ENCODE results near the gene CACNA1B.

- TF ChIP-seq, protein P1, sequence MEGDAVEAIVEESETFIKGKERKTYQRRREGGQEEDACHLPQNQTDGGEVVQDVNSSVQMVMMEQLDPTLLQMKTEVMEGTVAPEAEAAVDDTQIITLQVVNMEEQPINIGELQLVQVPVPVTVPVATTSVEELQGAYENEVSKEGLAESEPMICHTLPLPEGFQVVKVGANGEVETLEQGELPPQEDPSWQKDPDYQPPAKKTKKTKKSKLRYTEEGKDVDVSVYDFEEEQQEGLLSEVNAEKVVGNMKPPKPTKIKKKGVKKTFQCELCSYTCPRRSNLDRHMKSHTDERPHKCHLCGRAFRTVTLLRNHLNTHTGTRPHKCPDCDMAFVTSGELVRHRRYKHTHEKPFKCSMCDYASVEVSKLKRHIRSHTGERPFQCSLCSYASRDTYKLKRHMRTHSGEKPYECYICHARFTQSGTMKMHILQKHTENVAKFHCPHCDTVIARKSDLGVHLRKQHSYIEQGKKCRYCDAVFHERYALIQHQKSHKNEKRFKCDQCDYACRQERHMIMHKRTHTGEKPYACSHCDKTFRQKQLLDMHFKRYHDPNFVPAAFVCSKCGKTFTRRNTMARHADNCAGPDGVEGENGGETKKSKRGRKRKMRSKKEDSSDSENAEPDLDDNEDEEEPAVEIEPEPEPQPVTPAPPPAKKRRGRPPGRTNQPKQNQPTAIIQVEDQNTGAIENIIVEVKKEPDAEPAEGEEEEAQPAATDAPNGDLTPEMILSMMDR (IDR thresholded peaks at IDR 0.05): no peak
- no peak for TF ChIP-seq ZFX (IDR thresholded peaks at IDR 0.05; ENCODE audit: borderline replicate concordance)
Observed at GRCh38 chr9:137951597-137952490, 74.3 kb downstream of the CACNA1B start.
